HepG2 (cell line): ENCODE results near the gene SCRN3. TPM values are rescaled to one million over a fixed set of nuclear protein-coding genes. Genes with fewer than 3 reads are reported as not detected.

Experiments used
- AHR ChIP-seq: IDR thresholded peaks from 2 replicates; pipeline ENCODE4 v1.6.1; 2018; ENCODE audit warnings: missing genetic modification reagents, missing compliant biosample characterization
- ATRX ChIP-seq: sonication (generic); formaldehyde crosslinking; IDR thresholded peaks from 2 replicates; pipeline ENCODE4 v1.4.0; 2020; ENCODE audit warnings: missing genetic modification reagents, borderline replicate concordance
- BCLAF1 ChIP-seq: fragments of 450-650 bp; IDR thresholded peaks from 2 replicates; pipeline ENCODE4 v1.6.1; 2017; ENCODE audit warnings: mild to moderate bottlenecking
- POLR2AphosphoS2 ChIP-seq: IDR thresholded peaks from 2 replicates; pipeline ENCODE4 v1.6.1; 2011; ENCODE audit warnings: low read depth, low read length, improper control_type of control experiment
- TEF ChIP-seq: sonication (generic); formaldehyde crosslinking; IDR thresholded peaks from 2 replicates; pipeline ENCODE4 v1.5.0; 2020; ENCODE audit warnings: missing genetic modification reagents
- UBTF ChIP-seq: sonication (generic); formaldehyde crosslinking; IDR thresholded peaks from 2 replicates; pipeline ENCODE4 v1.4.0; 2020; ENCODE audit warnings: mild to moderate bottlenecking, missing genetic modification reagents
- YEATS2 ChIP-seq: sonication (generic); formaldehyde crosslinking; IDR thresholded peaks from 2 replicates; pipeline ENCODE4 v1.4.0; 2020; ENCODE audit warnings: missing genetic modification reagents, borderline replicate concordance
- ZBTB44 ChIP-seq: sonication (generic); formaldehyde crosslinking; IDR thresholded peaks from 2 replicates; pipeline ENCODE4 v1.4.0; 2020; ENCODE audit warnings: missing genetic modification reagents
- ZHX2 ChIP-seq, 2 experiments: sonication (generic) in 1 of 2; formaldehyde crosslinking in 1 of 2; IDR thresholded peaks; 2 replicates each; pipeline versions ENCODE4 v1.6.1 to v1.9.0; 2014 to 2022; ENCODE audit warnings: antibody characterized with exemption in 1 of 2, borderline replicate concordance in 1 of 2, inconsistent platforms in 1 of 2, low read depth in 1 of 2, missing genetic modification reagents in 1 of 2
- ZNF337 ChIP-seq: sonication (generic); formaldehyde crosslinking; IDR thresholded peaks from 2 replicates; pipeline ENCODE4 v1.5.1; 2020; ENCODE audit warnings: missing genetic modification reagents, low read depth, mild to moderate bottlenecking, borderline replicate concordance
- ZNF737 ChIP-seq: sonication (generic); formaldehyde crosslinking; IDR thresholded peaks from 2 replicates; pipeline ENCODE4 v1.5.0; 2020; ENCODE audit warnings: missing genetic modification reagents, mild to moderate bottlenecking, borderline replicate concordance
- polyA plus RNA-seq, 8 experiments: library from polyadenylated mRNA; depleted of rRNA in 3 of 8; stranded (reverse) in 7 of 8; unstranded in 1 of 8; fragments of >200 nt; fragmentation: Illumina TruSeq in 4 of 8; extraction: Trizol in 4 of 8; gene quantifications; 2 replicates each; pipeline versions ENCODE4 v1.2.1 to v1.2.3, GENCODE V29; 2011 to 2016; ENCODE audit warnings: low read depth in 4 of 8, missing spikeins in 1 of 8, mixed read lengths in 1 of 8; ENCODE audit not compliant: insufficient read depth in 1 of 8
- total RNA-seq, 5 experiments: library from RNA; depleted of rRNA; stranded (reverse); fragments of >200 nt; fragmentation: Illumina TruSeq; extraction: Trizol; gene quantifications; 2 replicates each; pipeline ENCODE4 v1.2.3, GENCODE V29; 2016; ENCODE audit warnings: low read depth in 1 of 5

SCRN3 gene
- total and polyA plus RNA-seq, 2 of the 13 experiments (the other 11 are each of a cell fraction or from before 2014, with no cell fraction given): 6.6 to 11.3 TPM

GRCh38 chr2:174395284-174395968 lies at the start of gene SCRN3 (continued):
- peak; percentile 32; the same call in 1 of the 2 replicates for TF ChIP-seq ZNF337 (CRISPR knock-in tag)
- peak; percentile 93; the same call in 1 of the 2 replicates for TF ChIP-seq YEATS2 (CRISPR knock-in tag)
- peak; percentile 67; the same call in 1 of the 2 replicates for TF ChIP-seq ZBTB44 (CRISPR knock-in tag)
- TF ChIP-seq AHR (CRISPR knock-in tag): peak; percentile 76
- TF ChIP-seq ZNF737 (CRISPR knock-in tag): no peak
- 0 out of 2 replicates have a peak, but pooled peaks have one; percentile 31 for TF ChIP-seq TEF (CRISPR knock-in tag)
- TF ChIP-seq ATRX (CRISPR knock-in tag): no peak
- no peak for TF ChIP-seq POLR2AphosphoS2
- TF ChIP-seq BCLAF1: no peak
- peak; percentile 83 for TF ChIP-seq ZHX2 (IDR thresholded peaks at IDR 0.05; ENCODE audit: low read depth)
- TF ChIP-seq ZHX2 (CRISPR knock-in tag; IDR thresholded peaks at IDR 0.05; ENCODE audit: borderline replicate concordance): no peak
- peak; percentile 91 for TF ChIP-seq UBTF (CRISPR knock-in tag)
